ENCODE results near the gene MEIS2. TPM values are rescaled to one million over a fixed set of nuclear protein-coding genes. Genes with fewer than 3 reads are reported as not detected.

Gene MEIS2
- total RNA-seq, 1 experiment from 2014 or later, result 29.4 TPM

Small RNA genes within 50 kb of the gene (small RNA-seq; reads per million reads assigned to genes)
- gene MIR8063, result 0 reads per million in 2 experiments
- 0 to 0.12 reads per million in 2 experiments for gene RF00012
- 0 reads per million in 2 experiments for gene RF00019

Data from SK-MEL-5 (cell line).